Osteoblast (primary cell): ENCODE results near the gene PPFIA2. TPM values are rescaled to one million over a fixed set of nuclear protein-coding genes. Genes with fewer than 3 reads are reported as not detected.

ENCODE experiments used
- DNase-seq: peaks from one replicate; pipeline ENCODE4 v3.0.0; 2011; ENCODE audit warnings: low spot score, mixed read lengths; ENCODE audit not compliant: insufficient read length; ENCODE audit errors: missing footprints
- H2AFZ ChIP-seq: 2 replicates; pipeline ENCODE4 v1.6.0; 2011; ENCODE audit warnings: mild to moderate bottlenecking, low read length
- H3K27ac ChIP-seq: 2 replicates; pipeline ENCODE4 v1.5.1; 2011; ENCODE audit warnings: mild to moderate bottlenecking, low read depth, low read length, moderate library complexity
- H3K27me3 ChIP-seq: 2 replicates; pipeline ENCODE4 v1.6.0; 2012; ENCODE audit warnings: mild to moderate bottlenecking, control low read depth, inconsistent platforms, low read length, moderate library complexity; ENCODE audit not compliant: insufficient read depth
- H3K36me3 ChIP-seq: 2 replicates; pipeline ENCODE4 v1.5.1; 2011; ENCODE audit warnings: mild to moderate bottlenecking, low read length, control low read depth, moderate library complexity; ENCODE audit not compliant: insufficient read depth
- H3K4me1 ChIP-seq: 2 replicates; pipeline ENCODE4 v1.5.1; 2011; ENCODE audit warnings: mild to moderate bottlenecking, low read length, control low read depth, moderate library complexity; ENCODE audit not compliant: insufficient read depth
- H3K4me2 ChIP-seq: 2 replicates; pipeline ENCODE4 v1.6.0; 2011; ENCODE audit warnings: mild to moderate bottlenecking, low read length; ENCODE audit not compliant: insufficient read depth
- H3K4me3 ChIP-seq: fragments of 200-600 bp; sonication (generic); 3 replicates; pipeline ENCODE4 v1.5.1; 2012; ENCODE audit warnings: mild to moderate bottlenecking, low read length, inconsistent platforms; ENCODE audit not compliant: insufficient read depth
- H3K79me2 ChIP-seq: 2 replicates; pipeline ENCODE4 v1.6.0; 2012; ENCODE audit warnings: mild to moderate bottlenecking, low read length, control low read depth, inconsistent platforms; ENCODE audit not compliant: insufficient read depth
- H3K9me3 ChIP-seq: 2 replicates; pipeline ENCODE4 v1.5.1; 2011; ENCODE audit warnings: low read depth, low read length, control low read depth
- H4K20me1 ChIP-seq: 2 replicates; pipeline ENCODE4 v1.6.0; 2012; ENCODE audit warnings: mild to moderate bottlenecking, low read length, control low read depth; ENCODE audit not compliant: insufficient read depth
- total RNA-seq: library from RNA; depleted of rRNA; stranded (reverse); fragments of >200 nt; gene quantifications from 2 replicates; pipeline ENCODE4 v1.2.3, GENCODE V29; 2012
- TF ChIP-seq, protein P1 (sequence below): IDR thresholded peaks from 2 replicates; pipeline ENCODE4 v1.5.1; 2011; ENCODE audit warnings: mild to moderate bottlenecking, low read depth, low read length, moderate library complexity; ENCODE audit errors: extremely low read depth

PPFIA2 gene
- total RNA-seq, 1 donor: 3.3 TPM

DNA sequence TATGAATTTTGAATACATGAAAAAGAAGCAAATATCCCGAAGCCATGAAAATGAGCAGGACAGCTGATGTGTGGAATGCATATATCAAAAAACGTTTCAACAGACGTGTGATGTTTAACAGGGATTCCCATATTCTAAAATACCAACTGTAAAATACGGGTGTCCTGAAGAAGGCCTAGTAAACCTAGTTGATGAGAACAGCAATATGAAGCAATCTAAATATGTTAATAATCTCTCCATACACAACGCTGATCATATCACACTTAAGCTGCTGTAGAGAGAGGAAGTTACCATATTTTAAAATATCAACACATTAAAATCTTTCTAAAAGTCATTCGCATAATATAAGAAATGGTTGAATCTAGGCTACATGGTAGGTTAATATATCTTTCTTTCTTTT lies 317.5 kb downstream of the PPFIA2 start:
- no peaks in the 10 kb centered on the region for H3K9me3 ChIP-seq

DNA sequence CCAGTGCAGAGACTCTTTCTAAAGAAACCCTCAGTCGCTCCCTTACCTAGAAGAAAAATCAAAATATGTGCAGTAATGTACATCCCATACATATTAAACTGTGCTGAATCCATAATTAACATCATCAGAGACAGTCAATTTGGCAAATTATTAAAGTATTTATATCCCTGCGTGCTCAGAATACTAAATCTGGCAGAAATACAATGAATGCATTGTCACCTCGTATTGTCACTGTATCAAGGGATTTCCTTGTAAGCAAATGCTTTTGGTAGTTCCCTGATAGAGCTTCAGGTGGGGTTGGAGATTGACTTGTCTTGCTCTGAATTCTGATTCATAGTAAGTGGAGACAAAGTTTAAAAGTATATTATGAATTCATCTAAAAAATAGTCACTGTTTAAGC lies 319.1 kb downstream of the PPFIA2 start:
- Histone ChIP-seq H3K4me1 (no peaks in the 10 kb centered on the region), H3K36me3 (no peaks in the 10 kb centered on the region), H3K4me2 (no peak overlapping the region), H3K27ac (no peak overlapping the region), H3K4me3 (no peak overlapping the region), H3K79me2 (no peaks in the 10 kb centered on the region), H2AFZ (no peak overlapping the region), H4K20me1 (no peaks in the 10 kb centered on the region), H3K27me3 (no peaks in the 10 kb centered on the region), H3K9me3 (no peaks in the 10 kb centered on the region)
- TF ChIP-seq, protein P1, sequence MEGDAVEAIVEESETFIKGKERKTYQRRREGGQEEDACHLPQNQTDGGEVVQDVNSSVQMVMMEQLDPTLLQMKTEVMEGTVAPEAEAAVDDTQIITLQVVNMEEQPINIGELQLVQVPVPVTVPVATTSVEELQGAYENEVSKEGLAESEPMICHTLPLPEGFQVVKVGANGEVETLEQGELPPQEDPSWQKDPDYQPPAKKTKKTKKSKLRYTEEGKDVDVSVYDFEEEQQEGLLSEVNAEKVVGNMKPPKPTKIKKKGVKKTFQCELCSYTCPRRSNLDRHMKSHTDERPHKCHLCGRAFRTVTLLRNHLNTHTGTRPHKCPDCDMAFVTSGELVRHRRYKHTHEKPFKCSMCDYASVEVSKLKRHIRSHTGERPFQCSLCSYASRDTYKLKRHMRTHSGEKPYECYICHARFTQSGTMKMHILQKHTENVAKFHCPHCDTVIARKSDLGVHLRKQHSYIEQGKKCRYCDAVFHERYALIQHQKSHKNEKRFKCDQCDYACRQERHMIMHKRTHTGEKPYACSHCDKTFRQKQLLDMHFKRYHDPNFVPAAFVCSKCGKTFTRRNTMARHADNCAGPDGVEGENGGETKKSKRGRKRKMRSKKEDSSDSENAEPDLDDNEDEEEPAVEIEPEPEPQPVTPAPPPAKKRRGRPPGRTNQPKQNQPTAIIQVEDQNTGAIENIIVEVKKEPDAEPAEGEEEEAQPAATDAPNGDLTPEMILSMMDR: no peak
- no peak for DNase-seq

More for the DNA sequence above, 317.5 kb downstream of the PPFIA2 start:
- Histone ChIP-seq H3K27ac (no peak overlapping the region), H3K36me3 (no peaks in the 10 kb centered on the region), H3K4me1 (no peaks in the 10 kb centered on the region), H3K4me2 (no peak overlapping the region), H3K79me2 (no peaks in the 10 kb centered on the region), H4K20me1 (no peaks in the 10 kb centered on the region), H2AFZ (no peak overlapping the region), H3K4me3 (no peak overlapping the region), H3K27me3 (no peaks in the 10 kb centered on the region)
- TF ChIP-seq, protein P1: no peak
- no peak for DNase-seq

DNA sequence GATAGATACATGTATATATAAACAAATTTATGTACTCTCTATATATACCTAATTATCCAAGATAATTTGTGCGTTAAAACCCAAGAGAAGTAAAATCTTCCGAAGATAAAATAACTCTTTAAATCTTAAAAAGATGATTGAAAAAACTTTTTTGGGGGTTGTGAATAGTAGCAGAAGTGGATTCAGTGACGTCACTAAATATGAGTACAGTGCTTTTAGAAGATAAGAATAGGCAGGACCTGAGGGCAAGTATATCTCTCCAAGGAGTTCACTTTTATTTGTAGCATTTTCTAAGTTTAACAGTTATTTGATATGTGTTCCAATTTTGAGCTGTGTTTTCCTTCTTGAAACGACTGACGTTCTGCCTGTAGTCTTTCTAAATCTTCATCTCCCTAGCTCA lies 319.8 kb downstream of the PPFIA2 start:
- Histone ChIP-seq H4K20me1 (no peaks in the 10 kb centered on the region), H3K27ac (no peak overlapping the region), H3K36me3 (no peaks in the 10 kb centered on the region), H3K79me2 (no peaks in the 10 kb centered on the region), H2AFZ (no peak overlapping the region), H3K27me3 (no peaks in the 10 kb centered on the region), H3K4me2 (no peak overlapping the region), H3K4me3 (no peak overlapping the region), H3K4me1 (no peaks in the 10 kb centered on the region), H3K9me3 (no peaks in the 10 kb centered on the region)
- TF ChIP-seq, protein P1: no peak
- DNase-seq: no peak

DNA sequence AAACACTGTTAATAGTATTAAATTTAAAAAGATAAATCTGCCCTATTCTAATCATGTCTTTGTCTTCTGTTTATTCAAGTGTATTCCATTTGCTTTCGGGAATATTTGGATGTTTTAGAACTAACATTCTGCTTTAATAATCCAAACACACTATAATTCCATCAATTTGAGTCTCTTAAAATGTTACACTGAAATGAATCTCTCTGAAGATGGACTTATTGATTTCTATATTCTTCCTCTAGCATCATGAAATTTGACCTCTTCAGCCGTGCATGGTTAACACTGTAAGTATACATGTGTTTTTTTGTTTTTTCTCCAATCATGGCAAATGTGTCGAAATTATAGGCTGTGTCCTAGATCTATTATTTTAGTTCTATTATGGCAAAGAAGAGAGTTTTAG lies 342.1 kb downstream of the PPFIA2 start:
- Histone ChIP-seq H3K79me2 (no peaks in the 10 kb centered on the region), H3K27me3 (no peaks in the 10 kb centered on the region), H4K20me1 (no peaks in the 10 kb centered on the region), H3K4me2 (no peak overlapping the region), H3K4me3 (no peak overlapping the region), H3K36me3 (no peaks in the 10 kb centered on the region), H3K27ac (no peak overlapping the region), H3K9me3 (no peaks in the 10 kb centered on the region), H3K4me1 (no peaks in the 10 kb centered on the region), H2AFZ (no peak overlapping the region)
- TF ChIP-seq, protein P1: no peak
- no peak for DNase-seq
